NT2/D1 (cell line): ENCODE results near the gene MBNL1.

ENCODE experiments used
- SUZ12 ChIP-seq: IDR thresholded peaks from 2 replicates; pipeline ENCODE4 v1.6.1; 2011; ENCODE audit not compliant: insufficient read length, insufficient read depth; ENCODE audit errors: extremely low read depth
- YY1 ChIP-seq: IDR thresholded peaks from 2 replicates; pipeline ENCODE4 v1.6.1; 2011; ENCODE audit not compliant: insufficient read length, insufficient read depth
- ZNF274 ChIP-seq: IDR thresholded peaks from 2 replicates; pipeline ENCODE4 v1.6.1; 2011; ENCODE audit warnings: mild to moderate bottlenecking, low read depth, low read length

DNA sequence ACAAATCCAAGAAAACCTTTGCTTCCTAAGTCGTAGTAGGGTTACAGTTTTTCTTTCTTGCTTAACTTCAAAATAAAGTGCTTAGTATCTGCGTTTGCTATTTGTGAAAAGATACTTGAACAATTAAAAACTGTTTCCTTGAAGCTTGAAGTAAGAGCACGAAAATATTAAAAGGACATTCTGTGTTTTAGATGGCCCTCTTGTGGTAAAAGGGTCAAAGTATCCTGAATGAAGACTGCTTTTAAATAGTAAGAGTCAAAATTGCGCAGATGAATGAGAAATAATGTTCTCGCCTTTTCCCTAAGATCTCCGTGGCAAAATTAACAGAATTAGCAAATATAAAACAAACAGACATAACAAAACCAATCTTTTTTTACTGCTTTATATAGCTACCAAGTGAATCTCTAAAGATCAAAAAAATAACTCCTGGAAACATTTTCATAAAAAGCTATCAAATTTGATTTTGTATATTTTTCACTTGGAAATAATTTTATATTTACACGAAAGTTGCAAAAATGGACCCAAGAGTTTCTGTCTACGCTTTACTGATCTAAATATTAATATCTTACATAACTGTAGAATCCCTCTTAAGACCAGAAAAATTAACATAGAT lies 175.4 kb downstream of the MBNL1 start:
- TF ChIP-seq YY1 (no peak), ZNF274 (no peak), SUZ12 (no peak)
